SH-SY5Y (cell line): ENCODE results near the gene MPRIP.

Source experiments
- GATA2 ChIP-seq: IDR thresholded peaks from 2 replicates; pipeline ENCODE4 v1.6.1; 2011; ENCODE audit warnings: mild to moderate bottlenecking, low read depth, low read length
- GATA3 ChIP-seq: IDR thresholded peaks from 2 replicates; pipeline ENCODE4 v1.6.1; 2011; ENCODE audit warnings: low read depth, mild to moderate bottlenecking, low read length, moderate library complexity

GRCh38 chr17:17118399-17118798, 76.1 kb downstream of the MPRIP start:
- TF ChIP-seq GATA2, result no peak
- no peak for TF ChIP-seq GATA3
